ENCODE data around the gene EYA4.

DNA sequence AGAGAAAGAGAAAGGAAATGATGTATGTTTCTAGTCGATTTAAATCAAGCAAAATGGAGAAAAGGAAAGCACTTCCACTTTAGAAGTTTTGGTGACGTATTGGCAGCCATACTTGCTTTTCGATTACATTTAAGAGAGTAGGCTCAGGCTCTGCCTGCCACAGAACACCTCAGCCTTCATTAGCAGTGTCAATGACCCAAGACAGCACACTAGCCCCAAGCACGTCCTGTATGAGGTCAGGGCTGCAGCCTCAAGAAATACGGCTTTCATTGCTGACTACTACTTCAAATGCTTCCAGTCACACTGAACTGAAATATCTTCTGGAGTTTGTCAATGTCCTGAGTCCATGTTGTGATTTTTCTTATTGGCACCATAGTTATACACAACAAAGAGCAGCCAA lies 285.3 kb downstream of the EYA4 start:
- TF ChIP-seq, protein P1, sequence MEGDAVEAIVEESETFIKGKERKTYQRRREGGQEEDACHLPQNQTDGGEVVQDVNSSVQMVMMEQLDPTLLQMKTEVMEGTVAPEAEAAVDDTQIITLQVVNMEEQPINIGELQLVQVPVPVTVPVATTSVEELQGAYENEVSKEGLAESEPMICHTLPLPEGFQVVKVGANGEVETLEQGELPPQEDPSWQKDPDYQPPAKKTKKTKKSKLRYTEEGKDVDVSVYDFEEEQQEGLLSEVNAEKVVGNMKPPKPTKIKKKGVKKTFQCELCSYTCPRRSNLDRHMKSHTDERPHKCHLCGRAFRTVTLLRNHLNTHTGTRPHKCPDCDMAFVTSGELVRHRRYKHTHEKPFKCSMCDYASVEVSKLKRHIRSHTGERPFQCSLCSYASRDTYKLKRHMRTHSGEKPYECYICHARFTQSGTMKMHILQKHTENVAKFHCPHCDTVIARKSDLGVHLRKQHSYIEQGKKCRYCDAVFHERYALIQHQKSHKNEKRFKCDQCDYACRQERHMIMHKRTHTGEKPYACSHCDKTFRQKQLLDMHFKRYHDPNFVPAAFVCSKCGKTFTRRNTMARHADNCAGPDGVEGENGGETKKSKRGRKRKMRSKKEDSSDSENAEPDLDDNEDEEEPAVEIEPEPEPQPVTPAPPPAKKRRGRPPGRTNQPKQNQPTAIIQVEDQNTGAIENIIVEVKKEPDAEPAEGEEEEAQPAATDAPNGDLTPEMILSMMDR (IDR thresholded peaks at IDR 0.05): no peak
- no peak for TF ChIP-seq POLR2A (IDR thresholded peaks at IDR 0.05)

Data from esophagus squamous epithelium (tissue), 4 donors.